Measurements from ENCODE around the gene INPP5D.

INPP5D gene

GRCh38 chr2:233032551-233033320, 27.4 kb upstream of the INPP5D start, which contains the start of gene NEU2:
TSS of gene NEU2 (plus strand) at chr2:233032672. CDS start at chr2:233032672, 0 bp downstream.
- no peak within 1 kb of the TSS for H3K4me3 ChIP-seq (replicated peaks; ENCODE audit: low read depth, low read length)
- DNase-seq (ENCODE audit: extremely low read depth, low read depth) = no peak
- TF ChIP-seq CTCF (IDR thresholded peaks at IDR 0.05; ENCODE audit: low read depth, low read length, missing control alignments) = no peak

GRCh38 chr2:233033672-233034071, 26.5 kb upstream of the INPP5D start:
- TF ChIP-seq CTCF (IDR thresholded peaks at IDR 0.05; ENCODE audit: low read depth, low read length, missing control alignments) = no peak
- no peak overlapping the region for H3K4me3 ChIP-seq (replicated peaks; ENCODE audit: low read depth, low read length)
- no peak for DNase-seq (ENCODE audit: extremely low read depth, low read depth)

GRCh38 chr2:233034091-233034882, 25.9 kb upstream of the INPP5D start:
- no peak for DNase-seq (ENCODE audit: extremely low read depth, low read depth)
- no peak overlapping the region for H3K4me3 ChIP-seq (replicated peaks; ENCODE audit: low read depth, low read length)
- no peak for TF ChIP-seq CTCF (IDR thresholded peaks at IDR 0.05; ENCODE audit: low read depth, low read length, missing control alignments)

GRCh38 chr2:233035426-233036161, 24.5 kb upstream of the INPP5D start:
- DNase-seq (ENCODE audit: extremely low read depth, low read depth) = no peak
- TF ChIP-seq CTCF (IDR thresholded peaks at IDR 0.05; ENCODE audit: low read depth, low read length, missing control alignments) = no peak
- no peak overlapping the region for H3K4me3 ChIP-seq (replicated peaks; ENCODE audit: low read depth, low read length)

GRCh38 chr2:233036162-233036838, 23.8 kb upstream of the INPP5D start:
- no peak overlapping the region for H3K4me3 ChIP-seq (replicated peaks; ENCODE audit: low read depth, low read length)
- no peak for DNase-seq (ENCODE audit: extremely low read depth, low read depth)
- TF ChIP-seq CTCF (IDR thresholded peaks at IDR 0.05; ENCODE audit: low read depth, low read length, missing control alignments) = no peak

GRCh38 chr2:233037078-233037477, 23.1 kb upstream of the INPP5D start:
- no peak for DNase-seq (ENCODE audit: extremely low read depth, low read depth)
- no peak overlapping the region for H3K4me3 ChIP-seq (replicated peaks; ENCODE audit: low read depth, low read length)
- no peak for TF ChIP-seq CTCF (IDR thresholded peaks at IDR 0.05; ENCODE audit: low read depth, low read length, missing control alignments)

Measured in HFF-Myc (cell line).